Measurements from ENCODE around the gene TENT4B.

DNA sequence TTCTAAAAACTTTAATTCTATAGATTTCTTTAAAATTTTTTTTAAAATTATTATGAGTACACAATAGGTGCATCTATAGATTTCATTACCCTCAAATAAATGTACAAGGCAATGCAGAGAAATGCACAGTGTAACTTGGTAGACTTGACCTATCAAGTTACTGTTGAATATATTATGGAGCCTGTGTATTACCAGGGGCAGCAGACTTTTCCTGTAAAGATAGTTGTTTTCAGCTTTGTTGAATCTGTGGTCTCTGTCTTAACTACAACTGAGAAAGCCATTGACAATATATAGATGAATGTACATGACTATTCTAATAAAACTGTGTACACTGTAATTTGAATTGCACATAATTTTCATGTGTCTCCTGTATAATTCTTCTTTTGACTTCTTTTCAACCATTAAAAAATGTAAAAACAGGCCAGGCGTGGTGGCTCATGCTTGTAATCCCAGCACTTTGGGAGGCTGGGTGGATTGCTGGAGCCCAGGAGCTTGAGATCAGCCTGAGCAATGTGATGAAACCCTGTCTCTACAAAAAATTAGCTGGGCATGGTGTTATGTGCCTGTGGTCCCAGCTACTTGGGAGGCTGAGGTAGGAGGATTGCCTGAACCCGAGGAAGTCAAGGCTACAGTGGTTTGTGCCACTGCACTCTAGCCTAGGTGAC, 39.4 kb downstream of the TENT4B start:
- TF ChIP-seq, protein P1, sequence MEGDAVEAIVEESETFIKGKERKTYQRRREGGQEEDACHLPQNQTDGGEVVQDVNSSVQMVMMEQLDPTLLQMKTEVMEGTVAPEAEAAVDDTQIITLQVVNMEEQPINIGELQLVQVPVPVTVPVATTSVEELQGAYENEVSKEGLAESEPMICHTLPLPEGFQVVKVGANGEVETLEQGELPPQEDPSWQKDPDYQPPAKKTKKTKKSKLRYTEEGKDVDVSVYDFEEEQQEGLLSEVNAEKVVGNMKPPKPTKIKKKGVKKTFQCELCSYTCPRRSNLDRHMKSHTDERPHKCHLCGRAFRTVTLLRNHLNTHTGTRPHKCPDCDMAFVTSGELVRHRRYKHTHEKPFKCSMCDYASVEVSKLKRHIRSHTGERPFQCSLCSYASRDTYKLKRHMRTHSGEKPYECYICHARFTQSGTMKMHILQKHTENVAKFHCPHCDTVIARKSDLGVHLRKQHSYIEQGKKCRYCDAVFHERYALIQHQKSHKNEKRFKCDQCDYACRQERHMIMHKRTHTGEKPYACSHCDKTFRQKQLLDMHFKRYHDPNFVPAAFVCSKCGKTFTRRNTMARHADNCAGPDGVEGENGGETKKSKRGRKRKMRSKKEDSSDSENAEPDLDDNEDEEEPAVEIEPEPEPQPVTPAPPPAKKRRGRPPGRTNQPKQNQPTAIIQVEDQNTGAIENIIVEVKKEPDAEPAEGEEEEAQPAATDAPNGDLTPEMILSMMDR (IDR thresholded peaks at IDR 0.05): no peak
- no peak for TF ChIP-seq POLR2A (IDR thresholded peaks at IDR 0.05)
